ENCODE data around the gene UBTD2.

DNA sequence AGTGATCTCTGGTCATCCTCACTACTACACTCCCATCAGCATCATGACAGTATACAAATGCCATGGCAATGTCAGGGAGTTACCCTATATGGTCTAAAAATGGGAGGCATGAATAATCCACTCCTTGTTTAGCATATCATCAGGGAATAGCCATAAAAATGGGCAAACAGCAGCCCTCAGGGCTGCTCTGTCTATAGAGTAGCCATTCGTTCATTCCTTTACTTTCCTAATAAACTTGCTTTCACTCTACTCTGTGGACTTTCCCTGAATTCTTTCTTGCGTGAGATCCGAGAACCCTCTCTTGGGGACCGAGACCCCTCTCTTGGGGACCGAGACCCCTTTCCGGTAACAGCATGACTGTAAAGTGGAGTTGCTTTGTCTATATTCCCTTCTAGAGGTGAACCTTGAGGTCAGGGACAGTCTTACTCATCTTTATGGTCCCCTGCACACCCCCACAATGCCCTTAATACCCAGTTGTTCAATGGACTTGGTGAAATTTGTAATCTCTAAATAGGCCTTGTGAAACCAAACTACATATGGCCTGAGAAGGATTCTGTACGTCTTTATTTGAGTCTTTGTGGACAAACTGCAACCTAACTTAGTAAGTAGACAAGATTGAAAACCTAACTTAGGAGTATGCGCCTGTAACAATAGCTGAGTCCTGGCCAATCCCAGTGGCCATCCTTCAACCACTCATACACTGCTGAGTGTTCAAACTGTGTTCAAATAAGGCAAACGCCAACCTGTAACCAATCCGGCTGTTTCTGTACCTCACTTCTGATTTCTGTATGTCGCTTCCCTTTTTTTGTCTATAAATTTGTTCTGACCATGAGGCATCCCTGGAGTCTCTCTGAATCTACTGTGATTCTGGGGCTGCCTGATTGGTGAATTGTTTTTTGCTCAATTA, 32.3 kb upstream of the UBTD2 start:
- TF ChIP-seq POLR2A (IDR thresholded peaks at IDR 0.05) = no peak
- TF ChIP-seq, protein P1, sequence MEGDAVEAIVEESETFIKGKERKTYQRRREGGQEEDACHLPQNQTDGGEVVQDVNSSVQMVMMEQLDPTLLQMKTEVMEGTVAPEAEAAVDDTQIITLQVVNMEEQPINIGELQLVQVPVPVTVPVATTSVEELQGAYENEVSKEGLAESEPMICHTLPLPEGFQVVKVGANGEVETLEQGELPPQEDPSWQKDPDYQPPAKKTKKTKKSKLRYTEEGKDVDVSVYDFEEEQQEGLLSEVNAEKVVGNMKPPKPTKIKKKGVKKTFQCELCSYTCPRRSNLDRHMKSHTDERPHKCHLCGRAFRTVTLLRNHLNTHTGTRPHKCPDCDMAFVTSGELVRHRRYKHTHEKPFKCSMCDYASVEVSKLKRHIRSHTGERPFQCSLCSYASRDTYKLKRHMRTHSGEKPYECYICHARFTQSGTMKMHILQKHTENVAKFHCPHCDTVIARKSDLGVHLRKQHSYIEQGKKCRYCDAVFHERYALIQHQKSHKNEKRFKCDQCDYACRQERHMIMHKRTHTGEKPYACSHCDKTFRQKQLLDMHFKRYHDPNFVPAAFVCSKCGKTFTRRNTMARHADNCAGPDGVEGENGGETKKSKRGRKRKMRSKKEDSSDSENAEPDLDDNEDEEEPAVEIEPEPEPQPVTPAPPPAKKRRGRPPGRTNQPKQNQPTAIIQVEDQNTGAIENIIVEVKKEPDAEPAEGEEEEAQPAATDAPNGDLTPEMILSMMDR (IDR thresholded peaks at IDR 0.05) = no peak
